M059J (cell line): ENCODE results near the gene KCNA5. TPM values are rescaled to one million over a fixed set of nuclear protein-coding genes. Genes with fewer than 3 reads are reported as not detected.
A peak's percentile ranks its signal among the peaks of the same experiment; 100 is the strongest.

ENCODE experiments used
- DNase-seq: peaks from one replicate; pipeline ENCODE4 v3.0.0-alpha.2; 2012; ENCODE audit warnings: low read depth
- total RNA-seq: library from RNA; depleted of rRNA; stranded (reverse); fragments of >200 nt; shearing (Covaris generic); gene quantifications from 2 replicates; pipeline ENCODE4 v1.2.3, GENCODE V29; 2014

The KCNA5 gene
- total RNA-seq, 1 experiment from 2014 or later: not detected

GRCh38 chr12:5027046-5027821 lies 16.4 kb upstream of the KCNA5 start:
- no peak for DNase-seq

DNA sequence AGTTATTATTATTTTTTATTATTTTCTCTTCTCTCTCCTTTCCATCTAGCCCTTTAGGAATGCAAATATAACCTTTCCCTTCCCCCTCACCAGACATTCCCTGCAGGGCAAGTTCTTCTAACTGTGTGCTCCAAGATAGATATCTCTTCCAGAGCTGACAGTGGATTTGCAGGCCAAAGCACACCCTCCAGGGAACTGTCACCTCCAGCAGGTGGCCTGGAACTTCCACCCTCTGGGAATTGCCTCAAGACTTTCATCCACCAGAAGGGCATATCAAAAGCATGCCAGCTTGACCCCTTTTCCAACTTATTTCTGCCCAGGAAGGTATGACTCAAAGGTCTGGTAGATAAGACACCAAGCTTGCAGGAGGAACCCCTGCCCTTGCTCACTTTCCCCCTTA lies 13.6 kb upstream of the KCNA5 start:
- peak; percentile 9 for DNase-seq

GRCh38 chr12:5031242-5031641 lies 12.4 kb upstream of the KCNA5 start:
- DNase-seq: no peak

DNA sequence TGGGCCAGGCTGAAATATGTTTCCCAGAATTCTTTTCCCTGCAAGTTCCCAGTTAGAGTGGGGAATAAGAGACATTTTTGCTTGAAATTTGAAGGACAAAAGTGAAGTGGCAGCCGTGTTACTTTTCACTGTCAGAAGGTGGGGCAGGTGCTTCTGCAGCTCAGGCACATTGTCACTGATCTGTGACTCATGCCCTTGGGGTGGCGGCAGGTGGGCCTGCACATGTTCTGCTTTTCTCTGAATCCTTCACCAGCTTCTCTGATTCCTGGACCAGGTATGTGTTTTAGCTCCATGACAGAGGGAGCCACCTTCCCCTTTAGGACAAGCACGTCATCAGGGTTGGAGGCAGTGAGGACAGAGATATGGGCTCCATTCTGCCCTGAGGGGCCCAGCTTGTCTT lies 11.7 kb upstream of the KCNA5 start:
- no peak for DNase-seq

GRCh38 chr12:5032821-5033220 lies 10.9 kb upstream of the KCNA5 start:
- no peak for DNase-seq

GRCh38 chr12:5033883-5034282 lies 9.8 kb upstream of the KCNA5 start:
- DNase-seq: no peak

DNA sequence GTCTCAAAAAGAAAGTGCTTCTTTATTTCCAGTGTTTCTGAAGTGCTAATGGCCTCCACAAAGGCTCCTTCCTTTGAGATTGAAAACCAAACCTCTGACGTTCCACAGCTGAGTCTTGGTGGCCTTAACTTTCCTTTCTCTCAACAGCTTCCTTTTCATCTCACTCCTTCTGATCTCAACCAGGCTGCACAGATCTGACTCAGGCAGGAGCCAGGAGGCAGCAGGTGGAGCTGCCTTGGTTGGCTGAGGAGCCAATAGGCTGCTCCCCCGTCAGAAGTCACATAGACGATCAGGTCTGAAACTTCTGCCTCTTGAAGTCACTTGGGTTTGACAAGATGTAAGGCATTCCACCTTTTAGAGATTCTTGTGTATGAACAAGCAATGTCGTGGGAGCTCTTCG lies 9.1 kb upstream of the KCNA5 start:
- DNase-seq: no peak

- no peak for DNase-seq
These were observed 8.1 kb upstream of the KCNA5 start for GRCh38 chr12:5035618-5036017.

GRCh38 chr12:5036031-5036430 lies 7.6 kb upstream of the KCNA5 start:
- no peak for DNase-seq

GRCh38 chr12:5037795-5038357 lies 5.8 kb upstream of the KCNA5 start:
- DNase-seq: no peak

DNA sequence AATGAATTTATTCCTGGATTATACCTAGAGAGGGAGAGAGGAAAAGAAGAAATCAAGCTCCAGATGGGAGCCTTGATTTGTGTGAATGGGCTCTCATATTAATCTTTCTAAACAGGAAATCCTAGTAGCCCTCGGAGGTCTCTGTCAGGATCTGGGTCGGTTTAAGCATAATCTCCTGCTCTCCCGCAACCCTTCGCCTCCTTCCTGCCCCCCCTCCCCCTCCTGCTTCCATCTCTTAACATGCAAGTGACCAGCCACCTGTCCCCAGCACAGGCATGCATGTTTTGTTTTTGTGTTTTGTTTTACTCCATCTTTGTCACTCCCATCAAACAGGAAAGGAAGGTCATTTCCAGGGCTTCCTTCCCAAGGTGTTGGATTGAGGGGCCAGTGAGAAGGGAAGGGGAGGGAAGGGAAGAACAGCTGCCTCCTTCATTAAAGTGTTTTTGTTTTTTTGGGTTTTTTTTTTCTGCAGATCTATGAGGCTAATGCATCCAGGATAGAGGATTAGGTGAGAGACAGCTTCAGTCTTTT lies 4.8 kb upstream of the KCNA5 start:
- DNase-seq: no peak

DNA sequence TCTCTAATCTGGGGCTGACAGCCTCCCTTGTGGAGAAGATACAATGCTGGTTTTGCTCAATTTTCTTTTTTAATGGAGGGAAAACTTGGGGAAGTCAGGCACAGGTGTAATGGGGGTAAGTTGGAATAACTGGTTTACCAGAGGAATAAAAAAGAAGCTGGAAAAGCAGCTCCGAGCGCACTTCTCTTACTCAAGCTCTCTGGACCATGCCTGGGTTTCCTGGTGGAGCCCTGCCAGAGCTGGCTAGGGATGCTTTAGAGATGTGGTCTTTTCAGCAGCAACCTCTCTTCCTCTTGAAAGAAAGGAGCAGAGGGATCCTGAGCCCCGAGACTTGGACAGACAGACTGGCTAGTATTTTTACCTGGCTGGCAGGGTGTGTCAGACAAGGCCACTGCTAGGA lies 3.9 kb upstream of the KCNA5 start:
- no peak for DNase-seq

- DNase-seq: no peak
These were observed 3.3 kb upstream of the KCNA5 start for GRCh38 chr12:5040368-5040767.

- DNase-seq: no peak
These were observed 979 bp downstream of the KCNA5 start for GRCh38 chr12:5044420-5045295.

DNA sequence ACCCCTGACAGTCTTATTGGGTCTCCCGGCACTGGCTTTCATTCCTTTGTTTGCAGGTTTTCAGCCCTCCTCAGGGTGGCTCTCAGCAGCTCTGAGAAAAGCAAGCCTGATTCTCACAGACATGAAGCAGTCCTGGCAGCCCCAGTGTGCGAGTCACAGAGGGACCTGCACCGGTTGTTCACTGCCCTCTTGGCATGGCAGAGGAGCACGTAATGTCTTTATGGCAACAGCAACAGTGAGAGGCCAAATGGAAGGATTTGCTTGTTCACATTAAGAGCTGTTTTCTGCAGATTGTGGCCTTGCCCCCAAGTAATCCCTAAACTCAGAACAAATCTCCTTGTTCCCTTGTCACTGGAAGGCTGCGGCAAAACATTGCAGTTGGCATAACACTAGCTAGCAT lies 3.4 kb downstream of the KCNA5 start:
- peak; percentile 5 for DNase-seq

- no peak for DNase-seq
These were observed 4.0 kb downstream of the KCNA5 start for GRCh38 chr12:5047729-5048128.

DNA sequence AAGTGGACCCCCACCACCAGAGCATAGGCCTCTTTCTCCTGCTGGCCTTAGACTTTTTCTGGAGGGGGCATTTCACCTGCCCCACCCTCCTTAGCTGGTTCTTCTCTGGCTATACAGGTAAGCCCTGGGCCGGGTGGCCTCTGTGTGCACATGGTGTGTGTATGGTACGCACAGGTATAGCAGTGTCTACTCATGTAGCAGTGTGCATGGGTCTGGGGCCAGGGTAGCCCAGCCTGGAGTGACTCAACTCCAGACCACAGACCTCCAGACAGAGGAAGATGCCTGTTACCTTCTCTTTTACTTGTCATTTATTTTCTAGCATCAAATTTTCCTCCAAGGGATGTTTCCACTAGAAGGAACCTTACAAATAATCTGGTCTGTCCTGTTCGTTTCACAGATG lies 6.9 kb downstream of the KCNA5 start:
- DNase-seq: no peak

DNA sequence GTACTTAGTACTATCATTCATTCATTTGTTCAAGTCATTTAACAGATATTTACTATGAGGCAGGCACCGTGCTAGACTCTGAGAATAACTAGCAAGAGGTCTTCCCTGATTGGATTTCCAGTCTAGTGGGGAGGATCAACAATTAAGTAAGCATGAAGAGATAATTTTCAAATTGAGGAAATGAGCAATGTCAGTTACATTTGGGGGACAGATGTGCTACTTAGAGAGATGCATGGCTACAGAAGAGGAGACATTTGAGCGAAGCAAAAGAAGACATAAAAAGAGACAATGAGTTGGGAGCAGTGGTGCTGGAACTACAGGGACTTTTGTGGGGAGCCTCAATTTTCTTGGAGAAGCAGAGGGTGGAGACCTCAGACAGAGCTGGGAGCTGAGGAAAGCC lies 7.7 kb downstream of the KCNA5 start:
- no peak for DNase-seq

DNA sequence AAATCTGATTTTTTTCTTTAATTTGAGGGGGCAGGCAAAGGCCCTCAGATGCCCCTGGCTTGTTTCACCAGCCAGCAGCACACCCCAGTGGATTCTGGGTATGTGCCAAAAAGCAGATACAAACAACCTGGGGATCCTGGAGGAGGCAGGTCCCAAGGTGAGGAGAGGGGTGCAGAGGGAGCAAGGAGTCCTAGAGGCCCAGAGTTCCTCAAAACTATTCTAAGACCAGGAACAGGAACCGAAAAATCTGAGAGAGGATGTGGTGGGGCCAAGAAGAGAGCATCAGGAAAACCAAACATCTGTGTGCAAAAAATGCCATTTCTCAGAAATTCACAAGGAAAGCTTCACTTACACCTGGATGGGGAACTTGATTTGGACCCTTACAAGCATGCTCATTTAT lies 8.2 kb downstream of the KCNA5 start:
- no peak for DNase-seq

GRCh38 chr12:5052348-5052747 lies 8.7 kb downstream of the KCNA5 start:
- no peak for DNase-seq

GRCh38 chr12:5059358-5059757 lies 15.7 kb downstream of the KCNA5 start:
- DNase-seq: no peak

- DNase-seq: no peak
These were observed 17.3 kb downstream of the KCNA5 start for GRCh38 chr12:5060958-5061357.

GRCh38 chr12:5063149-5063548 lies 19.5 kb downstream of the KCNA5 start:
- DNase-seq: no peak
